GM19455 (cell line): ENCODE results near the gene RTKN2.

ENCODE experiments used
- ATAC-seq: cut with Tn5 transposase; IDR thresholded peaks from one replicate; pipeline ENCODE4 v1.9.1; 2021; ENCODE audit not compliant: unreplicated experiment

The RTKN2 gene

GRCh38 chr10:62180677-62181076 lies 88.0 kb downstream of the RTKN2 start:
- ATAC-seq = no peak

DNA sequence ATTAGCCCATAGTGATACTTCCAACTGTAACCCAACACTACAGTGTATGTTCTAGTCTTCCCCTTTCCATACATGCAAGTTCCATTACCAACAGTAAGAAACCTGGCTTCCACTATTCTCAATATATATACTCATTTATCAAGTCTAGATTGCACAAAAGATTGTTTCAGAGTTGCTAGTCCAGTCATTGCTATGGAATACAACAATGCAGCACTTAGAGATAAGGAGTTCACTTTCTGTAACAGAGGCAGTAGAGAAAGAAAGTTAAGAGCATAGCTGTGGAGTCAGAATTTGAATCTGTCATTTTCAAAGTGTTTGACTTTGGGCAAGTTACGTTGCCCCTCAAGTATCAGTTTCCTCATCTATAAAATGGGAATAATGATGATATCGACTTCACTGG lies 90.1 kb downstream of the RTKN2 start:
- ATAC-seq = no peak

GRCh38 chr10:62177111-62177510 lies 91.5 kb downstream of the RTKN2 start:
- no peak for ATAC-seq

GRCh38 chr10:62175251-62175650 lies 93.4 kb downstream of the RTKN2 start:
- ATAC-seq = no peak

- no peak for ATAC-seq
Measured at GRCh38 chr10:62172465-62172864, 96.2 kb downstream of the RTKN2 start.

- no peak for ATAC-seq
Measured at GRCh38 chr10:62171791-62172190, 96.9 kb downstream of the RTKN2 start.

GRCh38 chr10:62170732-62171131 lies 97.9 kb downstream of the RTKN2 start:
- ATAC-seq = no peak

- peak; percentile 99 for ATAC-seq
Measured at GRCh38 chr10:62166331-62167131, 102.1 kb downstream of the RTKN2 start.

DNA sequence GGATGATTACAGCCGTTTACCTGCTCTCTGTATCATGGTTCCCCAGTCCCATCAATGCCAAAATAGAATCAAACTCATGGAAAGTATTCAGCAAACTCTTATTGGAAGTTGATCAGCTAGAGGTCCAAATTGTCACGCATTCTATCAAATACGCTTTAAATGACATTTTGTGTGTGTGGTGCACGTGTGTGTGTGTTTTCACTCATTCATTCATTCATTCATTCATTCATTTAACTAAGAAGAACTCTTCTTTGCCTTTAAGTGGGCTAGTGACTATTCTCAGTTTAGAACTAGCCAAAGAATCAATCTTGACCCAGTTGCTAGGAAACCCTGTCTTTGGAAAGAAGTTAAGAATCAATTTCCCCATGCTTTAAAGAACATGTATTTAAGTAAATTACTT lies 102.8 kb downstream of the RTKN2 start:
- ATAC-seq = no peak

GRCh38 chr10:62163024-62163423 lies 105.6 kb downstream of the RTKN2 start:
- no peak for ATAC-seq

DNA sequence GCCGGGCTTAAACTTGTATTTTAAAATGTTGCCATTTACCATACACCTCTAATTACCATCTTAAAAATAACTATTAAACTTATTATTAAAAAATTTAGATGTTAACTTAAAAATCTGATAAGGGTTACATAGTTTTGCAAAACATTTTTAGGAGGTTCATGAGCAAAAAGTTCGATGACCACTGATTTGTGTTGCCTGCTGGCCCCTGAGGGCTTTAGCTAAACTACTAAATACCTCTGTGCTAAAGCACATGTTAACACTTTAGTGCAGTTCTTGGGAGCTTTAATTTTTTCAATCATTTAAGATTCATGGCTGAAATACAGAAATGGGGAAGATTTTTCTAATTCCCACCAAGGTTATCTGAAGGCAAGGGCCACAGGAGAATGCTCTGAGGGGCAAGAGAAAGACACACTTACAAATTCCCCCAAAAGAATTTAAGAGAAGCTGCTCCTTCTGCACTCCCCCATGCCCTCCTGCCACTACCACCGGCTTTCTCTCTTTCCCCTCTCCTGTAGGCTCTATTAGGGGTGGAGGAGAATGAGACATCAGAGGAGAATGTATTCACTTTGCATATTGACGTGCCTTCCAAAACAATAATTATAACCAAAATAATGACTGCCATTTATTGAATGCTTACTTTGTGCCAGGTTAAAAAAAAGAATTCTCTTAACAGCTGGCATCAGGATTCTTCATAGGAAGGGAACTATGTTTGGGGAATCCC lies 106.2 kb downstream of the RTKN2 start:
- no peak for ATAC-seq

DNA sequence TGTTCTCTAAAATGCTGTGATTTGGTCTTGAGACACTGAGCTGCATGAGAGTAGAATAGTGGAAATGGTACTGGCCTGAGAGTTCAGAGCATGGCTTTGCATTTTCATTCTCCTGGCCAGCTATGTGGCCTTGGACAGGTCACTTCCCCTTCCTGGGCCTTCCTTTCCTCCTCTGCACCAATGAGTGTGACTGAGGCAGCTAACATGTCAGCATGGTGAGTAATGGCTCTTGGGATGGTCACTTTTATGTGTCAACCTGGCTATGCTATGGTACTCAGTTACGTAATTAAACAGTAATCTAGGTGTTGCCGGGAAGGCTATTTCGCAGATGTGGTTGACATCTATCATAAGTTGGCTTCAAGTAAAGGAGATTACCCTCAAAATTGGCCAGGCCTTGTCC lies 109.3 kb downstream of the RTKN2 start:
- no peak for ATAC-seq

- ATAC-seq = no peak
Measured at GRCh38 chr10:62157601-62158000, 111.0 kb downstream of the RTKN2 start.

DNA sequence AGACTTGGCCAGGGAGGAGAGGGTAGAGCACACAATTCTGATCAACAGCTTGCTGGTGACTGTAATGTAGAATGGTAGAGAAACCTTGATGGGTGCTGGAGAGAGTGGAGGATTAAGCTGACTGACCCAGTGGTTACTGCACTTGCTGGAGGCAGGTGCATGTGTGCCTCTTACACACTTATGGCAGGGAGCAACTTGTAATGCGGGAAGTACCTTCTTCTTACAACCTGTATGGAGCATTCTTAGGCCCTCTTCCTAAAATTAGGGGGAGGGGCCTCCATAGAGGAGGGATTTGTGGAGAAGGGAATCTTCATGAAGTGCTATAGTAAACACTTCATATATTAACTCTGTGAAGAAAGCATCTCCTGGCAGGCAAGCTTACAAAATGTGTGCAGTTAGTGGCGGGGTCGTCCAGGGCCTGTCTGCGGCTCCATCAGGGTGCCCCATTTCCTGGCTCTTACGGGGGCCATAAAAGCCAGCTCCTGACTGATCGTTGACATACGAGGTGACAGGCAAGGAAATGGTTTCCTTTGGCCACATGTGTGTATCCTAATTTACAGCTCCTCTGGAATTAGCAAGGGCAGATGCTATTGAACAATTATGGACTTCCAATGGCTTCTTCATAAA lies 113.5 kb downstream of the RTKN2 start:
- ATAC-seq = no peak

DNA sequence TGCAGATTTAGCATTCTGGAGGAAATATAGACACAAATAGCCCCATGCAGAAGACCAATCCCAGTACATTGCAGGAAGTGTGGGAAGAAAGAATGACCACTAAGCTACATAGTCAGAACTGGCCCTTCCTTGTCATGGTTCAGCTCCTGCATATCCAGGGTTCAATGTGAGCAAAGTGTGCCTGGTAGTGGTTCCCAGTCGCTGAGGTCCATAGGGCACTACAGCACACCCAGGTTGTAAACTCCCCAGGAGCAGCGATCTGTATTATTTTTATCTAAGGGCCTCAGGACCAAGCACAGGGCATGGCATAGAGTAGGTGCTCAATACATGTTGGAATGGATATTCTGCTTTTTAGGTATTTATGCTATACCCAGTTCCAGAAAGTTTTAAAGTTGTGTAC lies 114.4 kb downstream of the RTKN2 start:
- ATAC-seq = no peak

DNA sequence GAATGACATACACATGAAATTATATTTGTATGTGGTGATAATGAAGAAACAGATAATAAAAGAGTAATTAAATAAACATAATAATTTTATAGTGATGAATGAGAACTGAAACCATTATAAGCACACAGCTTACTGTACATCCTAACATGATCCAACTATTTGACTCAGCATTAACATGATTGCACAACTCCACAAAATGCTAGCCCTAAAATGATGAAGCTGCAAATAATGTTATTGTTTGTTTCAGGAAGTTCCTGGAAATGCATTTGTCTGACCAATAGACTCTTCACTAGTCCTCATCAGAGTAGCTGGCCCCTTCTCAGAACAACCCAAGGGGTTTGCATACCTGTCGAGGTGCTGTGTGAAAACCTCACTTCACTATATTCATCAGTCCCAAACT lies 115.5 kb downstream of the RTKN2 start:
- ATAC-seq = no peak

DNA sequence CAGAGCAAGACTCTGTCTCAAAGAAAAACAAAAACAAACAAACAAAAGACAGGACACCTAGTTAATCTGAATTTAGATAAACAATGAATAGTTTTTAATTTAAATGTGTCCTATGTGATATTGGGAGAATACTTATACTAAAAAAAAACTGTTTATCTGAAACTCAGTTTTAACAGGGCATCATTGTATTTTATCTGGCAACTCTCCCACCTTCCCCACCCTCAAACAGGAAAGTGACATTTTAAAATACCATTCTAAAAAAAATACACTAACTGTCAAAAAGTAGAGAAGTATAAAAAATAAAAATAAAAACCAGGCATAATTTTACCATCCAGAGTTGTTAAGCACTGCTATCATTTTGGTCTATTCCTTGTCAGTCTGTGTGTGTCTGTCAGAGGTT lies 119.0 kb downstream of the RTKN2 start:
- no peak for ATAC-seq

GRCh38 chr10:62148155-62148554 lies 120.5 kb downstream of the RTKN2 start:
- ATAC-seq = no peak

DNA sequence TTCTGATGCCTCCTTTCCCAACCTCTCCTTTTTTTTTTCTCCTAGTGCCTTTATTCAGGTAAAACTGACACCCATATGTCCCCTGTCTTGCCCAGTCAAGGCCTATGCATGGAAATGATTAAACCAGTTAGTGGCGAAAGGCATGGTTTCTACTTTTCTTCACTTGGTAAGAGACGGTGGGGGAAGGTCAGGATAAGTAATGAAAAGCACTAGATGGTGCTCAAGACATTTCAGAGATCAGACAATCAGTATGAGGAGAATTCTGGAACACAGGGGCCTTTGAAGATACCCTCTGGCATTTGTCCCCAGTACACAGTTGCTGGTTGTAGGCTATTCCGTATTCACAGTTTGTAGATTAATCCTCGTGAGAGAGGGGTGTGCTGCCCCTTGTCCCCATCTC lies 121.2 kb downstream of the RTKN2 start:
- ATAC-seq = no peak

DNA sequence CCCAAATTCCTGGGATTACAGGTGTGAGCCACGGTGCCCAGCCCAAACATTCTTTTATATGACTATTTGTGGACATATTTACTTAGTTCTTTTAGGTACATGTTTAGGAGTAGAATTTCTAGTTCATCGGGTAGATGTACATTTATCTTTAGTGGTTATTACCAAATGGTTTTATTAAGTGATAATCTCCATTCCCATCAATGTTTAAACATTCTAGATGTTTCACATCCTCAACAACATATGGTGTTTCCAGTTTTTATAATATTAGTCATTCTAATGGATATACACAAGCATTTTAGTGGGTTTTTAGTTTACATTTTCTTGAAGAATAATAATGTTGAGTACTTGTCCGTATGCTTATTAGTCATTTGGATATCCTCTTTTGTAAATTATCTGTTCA lies 131.7 kb downstream of the RTKN2 start:
- no peak for ATAC-seq

DNA sequence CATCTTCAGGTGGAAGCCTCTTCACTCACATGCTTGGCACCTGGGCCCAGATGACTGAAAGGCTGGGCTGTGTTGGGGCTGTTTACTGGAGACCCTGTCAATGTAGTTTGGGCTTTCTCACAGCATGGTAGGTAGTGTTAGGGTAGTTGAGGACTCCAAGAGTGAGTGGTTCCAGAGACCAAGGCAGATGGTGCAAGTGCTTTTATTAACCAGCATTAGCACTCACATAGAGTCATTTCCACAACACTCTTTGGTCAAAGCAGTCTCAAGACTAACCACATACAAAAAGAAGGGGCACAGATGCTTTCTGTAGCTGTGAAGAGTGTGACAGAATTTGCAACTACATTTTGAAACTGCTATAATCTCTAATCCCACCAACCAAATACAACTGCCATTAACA lies 135.0 kb downstream of the RTKN2 start:
- peak; percentile 95 for ATAC-seq
